Renal cortex interstitium (tissue), 11 donors: ENCODE data around the gene MAGI3. TPM values are rescaled to one million over a fixed set of nuclear protein-coding genes. Genes with fewer than 3 reads are reported as not detected.
"Not testable (repeated sequence)": the region's sequence is repeated elsewhere in the genome, so short reads cannot be mapped to it uniquely, and the experiment has no call there.

Experiments
- DNase-seq, 11 donors: peaks; one replicate each; pipeline ENCODE4 v3.0.0-alpha.2; 2013; ENCODE audit warnings: low read depth in 9 of 11, low spot score in 4 of 11; ENCODE audit errors: extremely low read depth in 1 of 11
- polyA plus RNA-seq, 3 donors: library from polyadenylated mRNA; unstranded; fragments of 120-200 nt; gene quantifications; one replicate each; pipeline ENCODE4 v1.2.1, GENCODE V29; 2013; ENCODE audit not compliant: insufficient read length in 3 of 3

Gene MAGI3
- polyA plus RNA-seq, 3 donors: 23.9 to 26.6 (median 25.0) TPM

DNA sequence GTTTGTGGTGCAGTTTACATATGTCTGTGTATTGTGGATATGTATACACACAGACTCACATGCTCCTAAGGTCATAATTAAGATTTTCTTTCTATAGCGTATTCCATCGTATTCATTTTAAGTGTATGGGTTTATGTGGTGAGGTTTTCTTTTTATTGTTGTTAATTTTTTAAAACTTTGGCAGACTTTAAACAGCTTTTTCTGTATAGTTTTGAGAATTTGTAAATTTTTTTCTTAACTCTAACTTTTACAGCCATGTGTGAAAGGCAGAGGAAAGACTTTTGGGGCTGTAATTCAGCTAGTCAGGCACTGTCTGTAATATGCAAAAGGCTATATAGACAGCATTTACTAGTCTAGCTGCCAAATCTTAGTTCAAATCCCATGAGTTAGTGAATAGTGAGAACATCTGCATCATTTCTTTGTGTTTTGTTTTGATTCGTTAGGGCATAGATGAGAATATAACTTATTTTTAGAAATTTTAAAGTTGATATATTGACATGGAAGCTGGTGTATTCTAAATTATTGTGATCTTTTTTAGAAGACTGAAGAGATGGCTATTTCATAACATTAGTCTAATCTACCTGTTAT is 2.3 kb downstream of the MAGI3 start:
- DNase-seq: no peak

DNA sequence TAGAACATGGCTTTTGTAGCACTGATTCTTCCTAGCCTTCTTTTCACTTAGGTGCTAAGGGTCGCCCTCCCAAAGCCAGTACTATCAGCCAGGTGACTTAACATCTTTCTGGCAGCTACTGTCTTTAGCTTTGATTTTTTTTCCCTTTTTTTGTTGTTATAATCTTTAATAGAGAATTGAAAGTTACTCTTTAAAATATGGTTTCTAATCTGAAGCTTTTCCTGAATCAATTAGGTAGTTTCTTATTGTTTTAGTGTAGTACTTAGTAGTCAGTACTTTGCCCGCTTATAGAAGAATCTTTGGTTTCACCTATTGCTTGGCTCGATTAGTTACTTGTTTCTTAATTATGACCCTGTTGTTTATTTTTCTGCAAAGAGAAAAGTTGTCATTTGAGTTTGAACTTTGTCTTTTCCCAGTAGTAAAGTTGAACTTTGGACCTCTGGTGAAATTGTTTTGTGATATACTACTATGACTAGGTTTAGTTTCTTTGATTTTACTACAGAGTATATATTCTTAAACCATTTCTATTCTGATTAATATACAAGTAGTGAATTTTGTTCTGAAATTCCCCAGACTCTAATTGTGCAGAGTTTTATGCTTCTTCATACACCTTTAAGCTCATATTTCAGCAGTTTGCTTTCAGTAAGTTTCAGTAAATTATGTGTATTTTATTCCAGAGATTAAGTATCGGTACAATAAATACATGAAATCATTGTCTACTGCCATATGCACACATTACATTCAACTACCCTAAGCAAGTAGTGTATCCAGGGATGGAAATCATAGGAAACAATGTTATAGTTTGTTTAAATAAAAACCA is 3.9 kb downstream of the MAGI3 start:
- no peak for DNase-seq

GRCh38 chr1:113394863-113395259 is 4.5 kb downstream of the MAGI3 start:
- no peak for DNase-seq

DNA sequence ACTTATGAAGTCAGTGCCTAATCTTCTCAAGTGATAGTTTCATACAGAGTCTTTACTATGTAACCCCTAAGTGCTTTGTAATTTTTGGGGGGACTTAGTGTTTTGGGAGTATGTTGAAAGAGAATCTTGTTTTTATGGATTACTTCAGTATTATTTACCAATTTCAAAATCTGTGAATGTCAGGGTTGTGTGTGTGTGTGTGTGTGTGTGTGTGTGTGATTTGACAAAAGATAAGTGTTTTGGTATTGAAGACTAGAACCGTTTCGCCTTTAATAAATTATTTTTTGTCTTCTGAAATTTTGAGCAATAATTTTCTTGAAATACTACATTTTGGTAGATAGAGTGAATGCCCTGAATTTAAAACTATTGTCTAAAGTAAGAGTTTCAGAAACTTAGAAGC is 5.8 kb downstream of the MAGI3 start:
- no peak for DNase-seq

DNA sequence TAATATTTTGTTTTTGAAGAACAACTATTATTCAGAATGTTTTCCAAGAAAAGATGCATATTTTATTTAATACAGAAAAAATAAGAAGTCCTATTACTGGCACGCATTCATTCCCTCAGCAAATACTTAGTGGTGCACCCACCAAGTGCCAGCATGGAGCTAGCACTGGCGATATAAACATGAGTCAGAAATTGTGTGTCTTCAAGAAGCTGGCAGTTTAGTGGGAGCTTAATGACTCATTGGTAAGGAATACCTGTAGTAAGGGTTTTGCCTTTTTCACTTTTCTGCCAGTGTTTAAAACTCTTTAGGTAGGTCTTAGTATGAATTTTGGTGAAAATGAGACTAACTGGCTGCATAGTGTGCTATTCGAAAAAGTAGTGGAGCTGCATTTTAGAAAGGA is 6.3 kb downstream of the MAGI3 start:
- DNase-seq: no peak

DNA sequence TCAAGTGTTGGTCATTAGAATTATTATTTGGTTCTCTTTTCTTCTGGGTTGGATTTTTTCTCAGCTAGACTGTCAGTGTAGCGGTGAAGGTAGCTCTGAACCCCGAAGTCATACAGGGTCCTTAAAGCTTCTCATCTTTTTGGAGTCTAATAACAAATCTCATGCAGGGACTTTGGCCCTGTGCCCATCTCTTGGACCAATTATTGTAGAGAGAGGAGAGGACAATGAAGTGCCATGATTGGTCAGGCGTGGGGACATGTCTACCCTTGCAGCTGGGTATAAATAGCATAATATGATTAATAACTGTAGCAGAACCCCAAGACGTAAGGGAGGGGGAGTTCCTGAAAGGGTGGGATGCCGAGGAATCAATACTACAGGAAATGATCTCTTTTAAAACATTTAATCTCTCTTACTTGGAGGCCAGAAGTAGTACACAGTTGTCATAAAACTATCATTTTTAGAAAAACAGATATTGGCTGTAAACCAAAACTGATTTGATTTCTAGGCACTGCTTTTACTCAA is 8.8 kb downstream of the MAGI3 start:
- DNase-seq: no peak

GRCh38 chr1:113401067-113401466 is 10.8 kb downstream of the MAGI3 start:
- no peak for DNase-seq

- DNase-seq: no peak
Observed at GRCh38 chr1:113401728-113402127, 11.4 kb downstream of the MAGI3 start.

DNA sequence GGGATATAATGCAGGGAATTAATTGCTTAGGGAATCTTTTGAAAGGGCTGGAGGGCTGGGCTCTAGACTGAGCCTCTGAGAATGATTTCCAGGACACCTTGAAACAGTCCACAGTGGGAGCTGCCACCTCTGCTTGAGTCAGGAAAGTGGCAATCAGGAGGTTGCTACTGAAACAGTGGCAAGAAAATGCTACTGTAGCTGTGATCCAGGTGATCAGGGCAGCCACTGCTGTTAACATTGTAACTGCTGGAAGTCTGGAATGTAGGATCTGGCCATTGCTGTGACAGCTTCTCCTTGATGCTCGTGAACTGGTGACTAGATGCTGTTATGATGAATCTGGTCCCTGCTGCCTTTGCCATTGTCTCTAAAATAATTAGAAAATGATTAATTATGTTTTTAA is 12.8 kb downstream of the MAGI3 start:
- no peak for DNase-seq

- no peak for DNase-seq
Observed at GRCh38 chr1:113405573-113405972, 15.3 kb downstream of the MAGI3 start.

GRCh38 chr1:113406149-113406548 is 15.8 kb downstream of the MAGI3 start:
- DNase-seq: not testable (repeated sequence)

- DNase-seq: no peak
Observed at GRCh38 chr1:113409363-113409762, 19.0 kb downstream of the MAGI3 start.

DNA sequence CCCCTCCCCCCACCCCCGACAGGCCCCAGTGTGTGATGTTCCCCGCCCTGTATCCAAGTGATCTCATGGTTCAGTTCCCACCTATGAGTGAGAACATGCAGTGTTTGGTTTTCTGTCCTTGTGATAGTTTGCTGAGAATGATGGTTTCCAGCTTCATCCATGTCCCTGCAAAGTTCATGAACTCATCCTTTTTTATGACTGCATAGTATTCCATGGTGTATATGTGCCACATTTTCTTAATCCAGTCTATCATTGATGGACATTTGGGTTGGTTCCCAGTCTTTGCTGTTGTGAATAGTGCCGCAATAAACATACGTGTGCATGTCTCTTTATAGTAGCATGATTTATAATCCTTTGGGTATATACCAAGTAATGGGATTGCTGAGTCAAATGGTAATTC is 21.7 kb downstream of the MAGI3 start:
- DNase-seq: not testable (repeated sequence)

DNA sequence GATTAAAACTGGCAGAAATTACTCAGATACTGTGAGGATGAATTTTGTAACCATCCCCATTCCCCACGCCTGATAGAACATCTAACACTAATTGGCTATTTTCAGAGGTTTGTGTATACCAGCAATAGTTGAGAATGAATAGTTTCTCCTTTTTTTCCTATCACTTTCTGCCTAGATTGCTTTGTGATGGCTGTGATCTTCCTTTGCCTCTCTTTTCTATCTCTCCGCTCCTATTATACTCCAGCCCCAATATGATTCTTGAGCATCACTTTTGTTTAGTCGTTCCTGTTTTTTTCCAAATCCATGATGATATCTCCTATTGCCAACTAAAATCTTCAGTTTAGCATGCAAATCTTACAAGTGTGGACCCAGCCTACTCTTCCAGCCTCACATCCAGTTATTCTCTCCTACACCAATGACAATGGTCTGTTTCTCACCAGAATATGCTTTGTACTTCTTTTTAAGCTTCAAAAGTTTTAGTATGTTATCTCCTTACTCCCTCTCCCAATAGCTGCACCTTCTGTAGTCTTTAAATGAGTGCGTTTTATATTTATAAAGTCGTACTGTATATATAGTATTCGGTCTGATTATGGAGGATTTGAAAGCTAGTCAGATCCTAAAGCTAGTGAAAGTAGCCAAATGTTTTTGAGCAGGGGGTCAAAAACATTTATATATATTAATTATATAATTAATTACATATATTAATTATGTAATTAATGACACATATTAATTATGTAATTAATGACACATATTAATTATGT is 25.2 kb downstream of the MAGI3 start:
- DNase-seq: peak in 1 of 11 donors; percentile 15

- not testable (repeated sequence) for DNase-seq
Observed at GRCh38 chr1:113416071-113416470, 25.8 kb downstream of the MAGI3 start.

- peak in 1 of 11 donors; percentile 13 for DNase-seq
Observed at GRCh38 chr1:113416496-113416895, 26.2 kb downstream of the MAGI3 start.

- DNase-seq: no peak
Observed at GRCh38 chr1:113422315-113423068, 32.2 kb downstream of the MAGI3 start.

DNA sequence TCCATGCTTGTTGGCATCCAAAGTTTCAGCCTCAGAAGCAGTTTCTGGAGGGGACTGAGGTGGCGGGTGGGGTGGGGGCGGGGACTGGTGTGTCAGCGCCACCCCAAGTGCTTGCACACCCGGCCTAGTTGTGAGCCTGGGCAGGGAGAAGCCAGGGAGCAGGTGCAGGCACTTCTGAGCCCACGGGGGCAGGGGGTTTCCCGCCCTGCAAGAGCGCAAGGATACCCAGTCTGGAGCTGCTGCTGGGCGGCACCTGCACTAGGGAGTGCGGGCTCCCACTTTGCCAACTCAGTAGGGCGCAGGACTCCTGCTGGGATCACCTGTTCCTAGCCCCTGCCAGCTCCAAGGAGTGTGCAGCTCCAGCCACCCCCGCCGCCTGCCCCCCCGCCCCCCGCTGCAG is 33.5 kb downstream of the MAGI3 start:
- no peak for DNase-seq

DNA sequence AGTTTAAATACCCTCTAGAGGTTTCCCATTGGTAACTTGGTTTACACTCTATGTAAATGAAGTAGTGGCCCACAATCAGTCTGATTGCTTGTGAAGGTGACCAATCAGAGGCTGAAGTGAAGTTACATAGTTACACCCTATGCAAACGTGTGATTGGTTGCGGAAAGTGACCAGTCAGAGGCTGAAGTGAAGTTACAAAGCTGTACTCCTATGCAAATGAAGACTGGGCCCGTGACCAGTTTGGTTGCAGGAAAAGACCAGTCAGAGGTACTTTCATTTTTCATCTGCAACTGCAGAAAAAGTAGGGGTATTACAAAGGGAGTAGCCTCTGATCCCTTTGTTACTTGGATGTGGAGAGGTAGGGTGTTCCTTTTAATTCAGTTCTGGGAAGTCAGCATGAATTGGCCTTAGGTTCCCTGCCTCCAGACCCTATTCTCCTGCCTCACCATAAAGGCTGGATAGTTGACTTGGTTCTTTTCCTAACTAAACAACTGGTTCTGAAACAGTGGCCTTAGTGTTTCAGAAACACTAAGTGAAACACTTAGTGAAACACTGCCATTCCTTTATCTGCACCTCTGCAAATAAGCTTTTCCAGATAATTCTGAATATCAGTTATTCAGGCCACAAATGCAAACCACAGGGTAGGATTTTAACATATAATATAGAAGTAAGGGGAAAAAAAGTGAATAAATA is 39.3 kb downstream of the MAGI3 start:
- DNase-seq: no peak
